ENCODE data around the gene KMT2A. TPM values are rescaled to one million over a fixed set of nuclear protein-coding genes. Genes with fewer than 3 reads are reported as not detected.
A peak's percentile ranks its signal among the peaks of the same experiment; 100 is the strongest.

KMT2A gene
- total and polyA plus RNA-seq, 10 of the 15 experiments (the other 5 are each of a cell fraction or from before 2014, with no cell fraction given): 6.1 to 56.9 (median 25.4) TPM

DNA sequence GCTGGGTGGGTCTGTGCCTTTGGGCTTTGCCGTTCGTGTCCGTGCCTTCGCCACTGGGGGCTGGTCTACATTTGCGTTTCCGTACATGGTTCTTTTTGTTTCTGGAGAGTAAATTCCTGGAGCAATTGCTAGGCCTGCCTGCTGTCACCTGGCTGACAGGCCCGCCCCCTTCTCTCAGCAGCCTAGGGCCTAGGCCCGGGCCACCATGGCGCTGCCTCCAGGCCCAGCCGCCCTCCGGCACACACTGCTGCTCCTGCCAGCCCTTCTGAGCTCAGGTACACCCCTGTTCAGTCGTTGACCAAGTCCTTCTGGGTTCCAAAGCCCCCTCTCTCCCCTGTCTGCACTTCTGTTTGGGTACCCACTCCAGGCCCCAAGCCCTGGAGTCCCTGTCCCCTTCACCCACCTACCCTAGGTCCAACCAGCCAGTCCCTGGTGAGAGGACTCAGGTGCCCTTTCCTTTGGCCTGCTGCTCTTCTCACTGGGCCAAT, 95.3 kb downstream of the KMT2A start (continued):
- no peak for TF ChIP-seq MYB (IDR thresholded peaks at IDR 0.05; ENCODE audit: borderline replicate concordance, low read depth, low read length)
- TF ChIP-seq CHD1 (IDR thresholded peaks at IDR 0.05; ENCODE audit: low read depth, low read length): no peak
- TF ChIP-seq NBN (IDR thresholded peaks at IDR 0.05): no peak
- no peak for TF ChIP-seq KLF5 (IDR thresholded peaks at IDR 0.05; ENCODE audit: partially characterized antibody)
- TF ChIP-seq CHD4 (IDR thresholded peaks at IDR 0.05): no peak
- no peak for TF ChIP-seq RB1 (IDR thresholded peaks at IDR 0.05; ENCODE audit: borderline replicate concordance)

DNA sequence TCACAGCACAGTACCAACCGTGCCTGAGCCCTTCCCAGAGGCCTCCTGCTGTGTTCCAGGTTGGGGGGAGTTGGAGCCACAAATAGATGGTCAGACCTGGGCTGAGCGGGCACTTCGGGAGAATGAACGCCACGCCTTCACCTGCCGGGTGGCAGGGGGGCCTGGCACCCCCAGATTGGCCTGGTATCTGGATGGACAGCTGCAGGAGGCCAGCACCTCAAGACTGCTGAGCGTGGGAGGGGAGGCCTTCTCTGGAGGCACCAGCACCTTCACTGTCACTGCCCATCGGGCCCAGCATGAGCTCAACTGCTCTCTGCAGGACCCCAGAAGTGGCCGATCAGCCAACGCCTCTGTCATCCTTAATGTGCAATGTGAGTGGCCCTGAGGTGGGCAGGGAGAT, 95.8 kb downstream of the KMT2A start:
- H4K20me1 ChIP-seq (ENCODE audit: control insufficient read depth, insufficient read depth): no peaks in the 10 kb centered on the region; the same call in 1 of the 2 replicates
- ChIA-PET SMC1A (ENCODE audit: uncharacterized antibody, unreplicated experiment) (no interaction called here), CTCF (no interaction called here), RAD21 (ENCODE audit: unreplicated experiment) (no interaction called here), POLR2A (interaction anchor here (0.6 kb wide), 1 partner anchor 508 kb away, joined by 3 read pairs; no protein-coding TSS in a partner anchor)
- DNase-seq (ENCODE audit: low read depth, low spot score) (no peak), FAIRE-seq (no peak), ATAC-seq (no peak)
- no peaks in the 10 kb centered on the region for H3K9me3 ChIP-seq (replicated peaks; ENCODE audit: control insufficient read depth, insufficient read depth, low read length)
- no peak overlapping the region for H3K27ac ChIP-seq (ENCODE audit: control insufficient read depth, insufficient read depth)
- no peaks in the 10 kb centered on the region for H3K27me3 ChIP-seq (replicated peaks in 1 of 2; ENCODE audit: control insufficient read depth in 2 of 2, insufficient read depth in 2 of 2, low read length in 1 of 2)
- H3K36me3 ChIP-seq (ENCODE audit: control insufficient read depth in 2 of 2, insufficient read depth in 2 of 2, low read length in 1 of 2): 0 out of 4 replicates have a peak, but pooled peaks cover 0 to 3% of the 10 kb centered on the region in 2 experiments
- no peaks in the 10 kb centered on the region for H3K79me2 ChIP-seq (ENCODE audit: control insufficient read depth, insufficient read depth, low read length)
- 79% methylated on average over 10 of the region's 10 CpGs for WGBS (ENCODE audit: insufficient coverage, insufficient replicate concordance, low lambda C conversion rate, missing lambda C conversion rate)
- no TSS peak for BruUV-seq (replicated peaks)
- in situ Hi-C loops (cut with MboI): no loop called here
- intact Hi-C loops (cut with micrococcal nuclease; ENCODE audit: unreplicated experiment): loop anchor here (5.0 kb wide), 1 partner anchor 35 kb away; the partner anchor contains the start of gene IFT46
- no peak overlapping the region for H3K4me3 ChIP-seq
- no peak overlapping the region for H2AFZ ChIP-seq (ENCODE audit: control insufficient read depth, low read depth, low read length)
- H3K9ac ChIP-seq (ENCODE audit: control insufficient read depth, insufficient read depth, low read length): no peak overlapping the region
- 0 out of 2 replicates have a peak, but pooled peaks cover 3% of the 10 kb centered on the region for H3K4me1 ChIP-seq (ENCODE audit: control insufficient read depth, insufficient read depth, low read length)
- H3K4me2 ChIP-seq (ENCODE audit: control insufficient read depth, insufficient read depth): peak overlapping the region; percentile 95; the same call in 1 of the 2 replicates
- no peak for TF ChIP-seq POLR2AphosphoS5 (IDR thresholded peaks at IDR 0.05; ENCODE audit: low read length)
- no peak for TF ChIP-seq IRF4 (IDR thresholded peaks at IDR 0.05; ENCODE audit: low read depth, low read length)
- no peak for TF ChIP-seq HCFC1 (IDR thresholded peaks at IDR 0.05; ENCODE audit: low read length)
- TF ChIP-seq BCL11A (IDR thresholded peaks at IDR 0.05; ENCODE audit: low read depth, low read length): no peak
- TF ChIP-seq PML (IDR thresholded peaks at IDR 0.05; ENCODE audit: low read length): no peak
